K562 (cell line): ENCODE data around the gene SLAMF6.

Experiments used
- CTCF ChIP-seq, 3 experiments: IDR thresholded peaks in 2 of 3; conservative IDR thresholded peaks in 1 of 3; 2 replicates each; pipeline ENCODE4 v1.5.1; 2011 to 2012; ENCODE audit warnings: low read length in 3 of 3, mild to moderate bottlenecking in 3 of 3, control low read depth in 2 of 3, improper control_type of control experiment in 1 of 3, inconsistent platforms in 1 of 3, low read depth in 1 of 3, mixed read lengths in 1 of 3, moderate library complexity in 1 of 3; ENCODE audit not compliant: insufficient read depth in 2 of 3
- KLF1 ChIP-seq: fragments of 450-650 bp; IDR thresholded peaks from 2 replicates; pipeline ENCODE4 v1.6.1; 2016; ENCODE audit warnings: missing genetic modification characterization, missing compliant biosample characterization
- POLR2AphosphoS5 ChIP-seq: IDR thresholded peaks from 2 replicates; pipeline ENCODE4 v1.6.1; 2011; ENCODE audit warnings: mild to moderate bottlenecking, low read depth, low read length, moderate library complexity; ENCODE audit not compliant: control insufficient read depth, insufficient read depth
- TF ChIP-seq, protein P1 (sequence below), 2 experiments: fragments of 450-650 bp; formaldehyde crosslinking in 1 of 2; IDR thresholded peaks; 2 replicates each; pipeline versions ENCODE4 v1.4.0 to v1.6.1; 2014 to 2020; ENCODE audit warnings: mild to moderate bottlenecking in 2 of 2, borderline replicate concordance in 1 of 2, low read depth in 1 of 2

- TF ChIP-seq CTCF (IDR thresholded peaks at IDR 0.05 in 2 of 3, conservative IDR thresholded peaks at IDR 0.05 in 1 of 3; ENCODE audit: insufficient read depth in 2 of 3, low read depth in 1 of 3, low read length in 3 of 3) (no peak), POLR2AphosphoS5 (no peak), KLF1 (tag) (no peak)
- TF ChIP-seq, protein P1, sequence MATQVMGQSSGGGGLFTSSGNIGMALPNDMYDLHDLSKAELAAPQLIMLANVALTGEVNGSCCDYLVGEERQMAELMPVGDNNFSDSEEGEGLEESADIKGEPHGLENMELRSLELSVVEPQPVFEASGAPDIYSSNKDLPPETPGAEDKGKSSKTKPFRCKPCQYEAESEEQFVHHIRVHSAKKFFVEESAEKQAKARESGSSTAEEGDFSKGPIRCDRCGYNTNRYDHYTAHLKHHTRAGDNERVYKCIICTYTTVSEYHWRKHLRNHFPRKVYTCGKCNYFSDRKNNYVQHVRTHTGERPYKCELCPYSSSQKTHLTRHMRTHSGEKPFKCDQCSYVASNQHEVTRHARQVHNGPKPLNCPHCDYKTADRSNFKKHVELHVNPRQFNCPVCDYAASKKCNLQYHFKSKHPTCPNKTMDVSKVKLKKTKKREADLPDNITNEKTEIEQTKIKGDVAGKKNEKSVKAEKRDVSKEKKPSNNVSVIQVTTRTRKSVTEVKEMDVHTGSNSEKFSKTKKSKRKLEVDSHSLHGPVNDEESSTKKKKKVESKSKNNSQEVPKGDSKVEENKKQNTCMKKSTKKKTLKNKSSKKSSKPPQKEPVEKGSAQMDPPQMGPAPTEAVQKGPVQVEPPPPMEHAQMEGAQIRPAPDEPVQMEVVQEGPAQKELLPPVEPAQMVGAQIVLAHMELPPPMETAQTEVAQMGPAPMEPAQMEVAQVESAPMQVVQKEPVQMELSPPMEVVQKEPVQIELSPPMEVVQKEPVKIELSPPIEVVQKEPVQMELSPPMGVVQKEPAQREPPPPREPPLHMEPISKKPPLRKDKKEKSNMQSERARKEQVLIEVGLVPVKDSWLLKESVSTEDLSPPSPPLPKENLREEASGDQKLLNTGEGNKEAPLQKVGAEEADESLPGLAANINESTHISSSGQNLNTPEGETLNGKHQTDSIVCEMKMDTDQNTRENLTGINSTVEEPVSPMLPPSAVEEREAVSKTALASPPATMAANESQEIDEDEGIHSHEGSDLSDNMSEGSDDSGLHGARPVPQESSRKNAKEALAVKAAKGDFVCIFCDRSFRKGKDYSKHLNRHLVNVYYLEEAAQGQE (IDR thresholded peaks at IDR 0.05; ENCODE audit: borderline replicate concordance): no peak
- TF ChIP-seq, protein P1 (CRISPR knock-in tag; IDR thresholded peaks at IDR 0.05; ENCODE audit: low read depth): no peak
Observed at GRCh38 chr1:160560045-160560705, 37.1 kb upstream of the SLAMF6 start.
